ENCODE measurements around the gene CD300LB.

CD300LB gene

GRCh38 chr17:74531231-74531761 is at the start of gene CD300LB:
Gene CD300LB (minus strand): TSS chr17:74531475. CDS start chr17:74531350, 125 bp downstream.
- no peak for TF ChIP-seq GATA2 (IDR thresholded peaks at IDR 0.05; ENCODE audit: low read depth, low read length)

GRCh38 chr17:74579900-74580299 is 48.6 kb upstream of the CD300LB start:
- TF ChIP-seq GATA2 (IDR thresholded peaks at IDR 0.05; ENCODE audit: low read depth, low read length) (no peak), GATA3 (IDR thresholded peaks at IDR 0.05; ENCODE audit: low read depth, low read length) (no peak)

GRCh38 chr17:74578979-74579378 is 47.7 kb upstream of the CD300LB start:
- TF ChIP-seq GATA3 (IDR thresholded peaks at IDR 0.05; ENCODE audit: low read depth, low read length) = no peak
- TF ChIP-seq GATA2 (IDR thresholded peaks at IDR 0.05; ENCODE audit: low read depth, low read length) = no peak

- TF ChIP-seq GATA3 (IDR thresholded peaks at IDR 0.05; ENCODE audit: low read depth, low read length) (no peak), GATA2 (IDR thresholded peaks at IDR 0.05; ENCODE audit: low read depth, low read length) (no peak)
Observed at GRCh38 chr17:74574489-74575142, 43.3 kb upstream of the CD300LB start.

GRCh38 chr17:74573169-74573568 is 41.9 kb upstream of the CD300LB start:
- no peak for TF ChIP-seq GATA2 (IDR thresholded peaks at IDR 0.05; ENCODE audit: low read depth, low read length)

- TF ChIP-seq GATA3 (IDR thresholded peaks at IDR 0.05; ENCODE audit: low read depth, low read length) (no peak), GATA2 (IDR thresholded peaks at IDR 0.05; ENCODE audit: low read depth, low read length) (no peak)
Observed at GRCh38 chr17:74571621-74572270, 40.5 kb upstream of the CD300LB start.

- TF ChIP-seq GATA3 (IDR thresholded peaks at IDR 0.05; ENCODE audit: low read depth, low read length) = no peak
- no peak for TF ChIP-seq GATA2 (IDR thresholded peaks at IDR 0.05; ENCODE audit: low read depth, low read length)
Observed at GRCh38 chr17:74569020-74570003, 38.0 kb upstream of the CD300LB start.

GRCh38 chr17:74568106-74568873 is 37.0 kb upstream of the CD300LB start:
- TF ChIP-seq GATA3 (IDR thresholded peaks at IDR 0.05; ENCODE audit: low read depth, low read length) = no peak
- TF ChIP-seq GATA2 (IDR thresholded peaks at IDR 0.05; ENCODE audit: low read depth, low read length) = no peak

- no peak for TF ChIP-seq GATA2 (IDR thresholded peaks at IDR 0.05; ENCODE audit: low read depth, low read length)
- no peak for TF ChIP-seq GATA3 (IDR thresholded peaks at IDR 0.05; ENCODE audit: low read depth, low read length)
Observed at GRCh38 chr17:74567397-74567796, 36.1 kb upstream of the CD300LB start, which contains the start of gene CD300H. Gene CD300H (minus strand): TSS chr17:74567509.

- TF ChIP-seq GATA3 (IDR thresholded peaks at IDR 0.05; ENCODE audit: low read depth, low read length) = no peak
- no peak for TF ChIP-seq GATA2 (IDR thresholded peaks at IDR 0.05; ENCODE audit: low read depth, low read length)
Observed at GRCh38 chr17:74566132-74566753, 35.0 kb upstream of the CD300LB start.

- TF ChIP-seq GATA3 (IDR thresholded peaks at IDR 0.05; ENCODE audit: low read depth, low read length) = no peak
- TF ChIP-seq GATA2 (IDR thresholded peaks at IDR 0.05; ENCODE audit: low read depth, low read length) = no peak
Observed at GRCh38 chr17:74565126-74565525, 33.9 kb upstream of the CD300LB start.

- no peak for TF ChIP-seq GATA2 (IDR thresholded peaks at IDR 0.05; ENCODE audit: low read depth, low read length)
Observed at GRCh38 chr17:74563358-74563757, 32.1 kb upstream of the CD300LB start.

GRCh38 chr17:74561586-74561985 is 30.3 kb upstream of the CD300LB start:
- TF ChIP-seq GATA2 (IDR thresholded peaks at IDR 0.05; ENCODE audit: low read depth, low read length) = no peak
- no peak for TF ChIP-seq GATA3 (IDR thresholded peaks at IDR 0.05; ENCODE audit: low read depth, low read length)

Measured in SH-SY5Y (cell line).